OCI-LY1 (cell line): ENCODE measurements around the gene FAT1.

Source experiments
- EZH2 ChIP-seq: fragments of 200-600 bp; sonication (generic), shearing (Covaris generic); IDR thresholded peaks from 2 replicates; pipeline ENCODE4 v1.8.0; 2017; ENCODE audit warnings: borderline replicate concordance, mixed run types, mild to moderate bottlenecking, antibody characterized with exemption, low read length, moderate library complexity, mixed read lengths
- TF ChIP-seq, protein P1 (sequence below): fragments of 200-600 bp; sonication (generic), shearing (Covaris generic); IDR thresholded peaks from 2 replicates; pipeline ENCODE4 v1.5.1; 2017; ENCODE audit warnings: mild to moderate bottlenecking, antibody characterized with exemption, low read length, moderate library complexity, mixed read lengths

DNA sequence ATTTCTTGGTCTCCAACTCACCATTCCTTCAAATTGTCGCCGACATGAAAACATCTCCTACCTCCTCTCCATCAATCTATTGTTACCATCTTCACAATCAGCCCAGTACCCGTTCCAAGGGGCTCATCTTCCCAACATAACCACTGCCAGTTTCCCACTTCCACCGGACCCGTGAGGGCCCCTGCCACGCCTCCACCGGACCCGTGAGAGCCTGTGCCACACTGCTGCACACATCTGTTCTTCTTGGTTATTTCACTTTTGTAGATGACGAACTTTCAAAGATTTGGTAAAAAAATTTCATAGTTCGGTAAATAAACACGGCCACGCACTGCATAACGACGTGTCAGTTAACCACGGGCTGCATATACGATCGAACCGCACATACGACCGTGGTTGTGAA, 65.0 kb downstream of the FAT1 start:
- TF ChIP-seq, protein P1, sequence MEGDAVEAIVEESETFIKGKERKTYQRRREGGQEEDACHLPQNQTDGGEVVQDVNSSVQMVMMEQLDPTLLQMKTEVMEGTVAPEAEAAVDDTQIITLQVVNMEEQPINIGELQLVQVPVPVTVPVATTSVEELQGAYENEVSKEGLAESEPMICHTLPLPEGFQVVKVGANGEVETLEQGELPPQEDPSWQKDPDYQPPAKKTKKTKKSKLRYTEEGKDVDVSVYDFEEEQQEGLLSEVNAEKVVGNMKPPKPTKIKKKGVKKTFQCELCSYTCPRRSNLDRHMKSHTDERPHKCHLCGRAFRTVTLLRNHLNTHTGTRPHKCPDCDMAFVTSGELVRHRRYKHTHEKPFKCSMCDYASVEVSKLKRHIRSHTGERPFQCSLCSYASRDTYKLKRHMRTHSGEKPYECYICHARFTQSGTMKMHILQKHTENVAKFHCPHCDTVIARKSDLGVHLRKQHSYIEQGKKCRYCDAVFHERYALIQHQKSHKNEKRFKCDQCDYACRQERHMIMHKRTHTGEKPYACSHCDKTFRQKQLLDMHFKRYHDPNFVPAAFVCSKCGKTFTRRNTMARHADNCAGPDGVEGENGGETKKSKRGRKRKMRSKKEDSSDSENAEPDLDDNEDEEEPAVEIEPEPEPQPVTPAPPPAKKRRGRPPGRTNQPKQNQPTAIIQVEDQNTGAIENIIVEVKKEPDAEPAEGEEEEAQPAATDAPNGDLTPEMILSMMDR, result no peak
- TF ChIP-seq EZH2, result no peak
